DMS 273 treated with DMSO at 0.1 percent for 48 hours (cell line): ENCODE measurements around the gene FLT1.

Experiments used
- DNase-seq: peaks from one replicate; lab custom pipeline; 2025; lab: John Stamatoyannopoulos, UW

Gene FLT1

GRCh38 chr13:28488376-28489005, 6.4 kb downstream of the FLT1 start:
- no peak for DNase-seq

GRCh38 chr13:28485996-28486543, 8.9 kb downstream of the FLT1 start:
- no peak for DNase-seq

- no peak for DNase-seq
Observed at GRCh38 chr13:28485551-28485950, 9.4 kb downstream of the FLT1 start.

GRCh38 chr13:28485097-28485496, 9.8 kb downstream of the FLT1 start:
- no peak for DNase-seq

- DNase-seq, result no peak
Observed at GRCh38 chr13:28483313-28483931, 11.5 kb downstream of the FLT1 start.

- DNase-seq, result no peak
Observed at GRCh38 chr13:28479005-28479404, 15.9 kb downstream of the FLT1 start.

- no peak for DNase-seq
Observed at GRCh38 chr13:28478127-28478526, 16.8 kb downstream of the FLT1 start.

- no peak for DNase-seq
Observed at GRCh38 chr13:28477709-28477973, 17.3 kb downstream of the FLT1 start.

GRCh38 chr13:28476919-28477708, 17.8 kb downstream of the FLT1 start:
- DNase-seq, result no peak

- DNase-seq, result no peak
Observed at GRCh38 chr13:28475916-28476725, 18.8 kb downstream of the FLT1 start.

- no peak for DNase-seq
Observed at GRCh38 chr13:28474491-28475134, 20.3 kb downstream of the FLT1 start.

GRCh38 chr13:28473044-28473443, 21.9 kb downstream of the FLT1 start:
- DNase-seq, result no peak

GRCh38 chr13:28471421-28471820, 23.5 kb downstream of the FLT1 start:
- no peak for DNase-seq

GRCh38 chr13:28470296-28470695, 24.6 kb downstream of the FLT1 start:
- DNase-seq, result no peak

- DNase-seq, result no peak
Observed at GRCh38 chr13:28469316-28469715, 25.6 kb downstream of the FLT1 start.

GRCh38 chr13:28468023-28468915, 26.7 kb downstream of the FLT1 start:
- no peak for DNase-seq

- DNase-seq, result no peak
Observed at GRCh38 chr13:28467034-28467433, 27.9 kb downstream of the FLT1 start.

- DNase-seq, result no peak
Observed at GRCh38 chr13:28466151-28466550, 28.8 kb downstream of the FLT1 start.

GRCh38 chr13:28464861-28465460, 30.0 kb downstream of the FLT1 start:
- peak; percentile 72 for DNase-seq

GRCh38 chr13:28463481-28463880, 31.4 kb downstream of the FLT1 start:
- no peak for DNase-seq
